ENCODE data around the gene HIVEP3. TPM values are rescaled to one million over a fixed set of nuclear protein-coding genes. Genes with fewer than 3 reads are reported as not detected.

Gene HIVEP3
- total RNA-seq, 4 donors from 2014 or later, result 1.4 to 3.0 (median 2.3) TPM

GRCh38 chr1:41633764-41634163 lies 285.0 kb downstream of the HIVEP3 start:
- no peak for DNase-seq (ENCODE audit: extremely low spot score)
- TF ChIP-seq EP300 (IDR thresholded peaks at IDR 0.05), result no peak
- no peak for TF ChIP-seq POLR2AphosphoS5 (IDR thresholded peaks at IDR 0.05)
- no peak for TF ChIP-seq CTCF (IDR thresholded peaks at IDR 0.05)
- TF ChIP-seq POLR2A (IDR thresholded peaks at IDR 0.05; ENCODE audit: low read depth), result no peak
- H3K27me3 ChIP-seq, result no peaks in the 10 kb centered on the region
- H3K4me1 ChIP-seq, result peaks cover 0 to 5% (median 0%) of the 10 kb centered on the region in 4 donors
- H3K4me3 ChIP-seq, result no peak overlapping the region
- H3K27ac ChIP-seq (replicated peaks in 1 of 4), result no peak overlapping the region
- no peaks in the 10 kb centered on the region for H3K9me3 ChIP-seq
- H3K36me3 ChIP-seq, result no peaks in the 10 kb centered on the region
- WGBS, result 70% methylated on average over 5 of the region's 5 CpGs
- intact Hi-C loops (cut with DNase I), result no loop called here

GRCh38 chr1:41632781-41633575 lies 285.7 kb downstream of the HIVEP3 start:
- intact Hi-C loops (cut with DNase I), result no loop called here
- WGBS, result 93% methylated on average over 14 of the region's 14 CpGs
- Histone ChIP-seq H3K27ac (replicated peaks in 1 of 4) (no peak overlapping the region), H3K4me1 (peaks cover 0 to 5% (median 0%) of the 10 kb centered on the region in 4 donors), H3K27me3 (no peaks in the 10 kb centered on the region), H3K9me3 (no peaks in the 10 kb centered on the region), H3K36me3 (no peaks in the 10 kb centered on the region), H3K4me3 (no peak overlapping the region)
- no peak for DNase-seq (ENCODE audit: extremely low spot score)
- no peak for TF ChIP-seq CTCF (IDR thresholded peaks at IDR 0.05)
- TF ChIP-seq POLR2AphosphoS5 (IDR thresholded peaks at IDR 0.05), result no peak
- TF ChIP-seq POLR2A (IDR thresholded peaks at IDR 0.05; ENCODE audit: low read depth), result no peak
- TF ChIP-seq EP300 (IDR thresholded peaks at IDR 0.05), result no peak

GRCh38 chr1:41631971-41632370 lies 286.8 kb downstream of the HIVEP3 start:
- no peaks in the 10 kb centered on the region for H3K36me3 ChIP-seq
- no peak overlapping the region for H3K27ac ChIP-seq (replicated peaks in 1 of 4)
- H3K27me3 ChIP-seq, result no peaks in the 10 kb centered on the region
- H3K4me3 ChIP-seq, result no peak overlapping the region
- peaks cover 0 to 5% (median under 1%) of the 10 kb centered on the region in 4 donors for H3K4me1 ChIP-seq
- no peak for DNase-seq (ENCODE audit: extremely low spot score)
- no peak for TF ChIP-seq CTCF (IDR thresholded peaks at IDR 0.05)
- TF ChIP-seq POLR2A (IDR thresholded peaks at IDR 0.05; ENCODE audit: low read depth), result no peak
- no peak for TF ChIP-seq EP300 (IDR thresholded peaks at IDR 0.05)
- TF ChIP-seq POLR2AphosphoS5 (IDR thresholded peaks at IDR 0.05), result no peak
- 89% methylated on average over 6 of the region's 6 CpGs for WGBS
- H3K9me3 ChIP-seq, result no peaks in the 10 kb centered on the region
- intact Hi-C loops (cut with DNase I), result no loop called here

GRCh38 chr1:41631154-41631553 lies 287.6 kb downstream of the HIVEP3 start:
- WGBS, result 82% methylated on average over 7 of the region's 9 CpGs
- intact Hi-C loops (cut with DNase I), result no loop called here

More at GRCh38 chr1:41631154-41631553, 287.6 kb downstream of the HIVEP3 start:
- Histone ChIP-seq H3K27me3 (no peaks in the 10 kb centered on the region), H3K27ac (replicated peaks in 1 of 4) (no peak overlapping the region), H3K4me3 (no peak overlapping the region), H3K4me1 (peaks cover 3 to 13% (median 9%) of the 10 kb centered on the region in 4 donors), H3K9me3 (no peaks in the 10 kb centered on the region), H3K36me3 (no peaks in the 10 kb centered on the region)
- TF ChIP-seq EP300 (IDR thresholded peaks at IDR 0.05) (no peak), CTCF (IDR thresholded peaks at IDR 0.05) (no peak), POLR2AphosphoS5 (IDR thresholded peaks at IDR 0.05) (no peak), POLR2A (IDR thresholded peaks at IDR 0.05; ENCODE audit: low read depth) (no peak)
- DNase-seq (ENCODE audit: extremely low spot score), result no peak
